Spleen (tissue), 11 donors: Measurements from ENCODE around the gene SLC13A3. TPM values are rescaled to one million over a fixed set of nuclear protein-coding genes. Genes with fewer than 3 reads are reported as not detected.

Experiments used
- DNase-seq: peaks from one replicate; pipeline ENCODE4 v3.0.0-alpha.2; 2020
- H3K27ac ChIP-seq, 8 donors: fragments of 200-600 bp; sonication (generic) in 7 of 8; 1 replicate in 4 of 8; 2 replicates in 4 of 8; pipeline versions ENCODE4 v1.5.0 to v1.8.0; 2016 to 2021; ENCODE audit warnings: inconsistent platforms in 4 of 8, mild to moderate bottlenecking in 4 of 8, moderate library complexity in 1 of 8
- H3K27me3 ChIP-seq, 7 donors: fragments of 200-600 bp; sonication (generic) in 6 of 7; replicated peaks in 1 of 7; 1 replicate in 4 of 7; 2 replicates in 3 of 7; pipeline versions ENCODE4 v1.5.0 to v1.8.0; 2016 to 2021; ENCODE audit warnings: inconsistent platforms in 3 of 7, mild to moderate bottlenecking in 1 of 7
- H3K36me3 ChIP-seq, 6 donors: fragments of 200-600 bp; sonication (generic) in 5 of 6; 1 replicate in 4 of 6; 2 replicates in 2 of 6; pipeline versions ENCODE4 v1.5.0 to v1.8.0; 2016 to 2021; ENCODE audit warnings: inconsistent platforms in 2 of 6
- H3K4me1 ChIP-seq, 6 donors: fragments of 200-600 bp; sonication (generic) in 5 of 6; 1 replicate in 3 of 6; 2 replicates in 3 of 6; pipeline versions ENCODE4 v1.5.0 to v1.8.0; 2016 to 2021; ENCODE audit warnings: inconsistent platforms in 3 of 6
- H3K4me3 ChIP-seq, 8 donors: fragments of 200-600 bp; sonication (generic) in 7 of 8; 1 replicate in 4 of 8; 2 replicates in 4 of 8; pipeline versions ENCODE4 v1.5.0 to v1.8.0; 2016 to 2021; ENCODE audit warnings: inconsistent platforms in 4 of 8, mild to moderate bottlenecking in 4 of 8, moderate library complexity in 2 of 8
- H3K9me3 ChIP-seq, 8 donors: fragments of 200-600 bp; sonication (generic) in 7 of 8; 1 replicate in 4 of 8; 2 replicates in 4 of 8; pipeline versions ENCODE4 v1.5.0 to v1.8.0; 2016 to 2021; ENCODE audit warnings: inconsistent platforms in 4 of 8
- CTCF ChIP-seq, 11 experiments: fragments of 200-600 bp in 7 of 11; fragments of 450-650 bp in 4 of 11; sonication (generic) in 4 of 11; IDR thresholded peaks in 8 of 11; conservative IDR thresholded peaks in 3 of 11; 1 replicate in 7 of 11; 2 replicates in 4 of 11; pipeline versions ENCODE4 v1.4.0 to v1.8.0; 2016 to 2021; ENCODE audit warnings: antibody characterized with exemption in 11 of 11, inconsistent platforms in 4 of 11, mild to moderate bottlenecking in 1 of 11
- POLR2A ChIP-seq, 3 donors: fragments of 450-650 bp; IDR thresholded peaks; one replicate each; pipeline ENCODE4 v1.5.1; 2017; ENCODE audit warnings: antibody characterized with exemption in 3 of 3, mild to moderate bottlenecking in 1 of 3
- POLR2AphosphoS5 ChIP-seq, 3 donors: sonication (generic); formaldehyde crosslinking; IDR thresholded peaks; one replicate each; pipeline ENCODE4 v1.5.1; 2017; ENCODE audit warnings: antibody characterized with exemption in 3 of 3
- WGBS, 5 donors: extraction: QIAGEN DNeasy Blood & Tissue Kit in 3 of 5; methylation state at CpG; one replicate each; pipeline versions ENCODE4 v1.1.5 to v1.1.7; 2013 to 2018; 5-methylcytosine and 5-hydroxymethylcytosine counted together
- intact Hi-C: fragments of 100-400 bp; cut with DNase I; formaldehyde crosslinking; loops from one replicate; pipeline ENCODE4 v1.15.0; 2023; ENCODE audit warnings: low total_unique reads
- polyA plus RNA-seq, 3 donors: library from polyadenylated mRNA; stranded (reverse); fragments of 200-250 nt; gene quantifications; one replicate each; pipeline ENCODE4 v1.2.1, GENCODE V29; 2013
- total RNA-seq, 7 donors: library from RNA; depleted of rRNA in 3 of 7; stranded (reverse); fragments of >200 nt in 3 of 7; fragmentation: NEBNext Ultra II Directional in 4 of 7; extraction: Animal tissue kit (Norgen Biotek cat#: 25700) in 4 of 7; gene quantifications; one replicate each; pipeline versions ENCODE4 v1.1.0 to v1.2.1, GENCODE V29; 2016 to 2021
- donor health status: healthy with polysubstance abuse.
- donor health status: DM: no; HTN: no; CAD: no; lungs with moderate emphysema.
- donor health status: DM: no; HTN: no; CAD: no.
- donor health status: Bipolar disorder and iron deficiency.
- donor health status: healthy.
- donor health status: DM: no; HTN: no; CAD: no.
- donor health status: DM: yes; HTN: yes; CAD: no.

SLC13A3 gene
- total and polyA plus RNA-seq, 10 donors: 0.16 to 1.7 (median 0.44) TPM; not detected in 1

DNA sequence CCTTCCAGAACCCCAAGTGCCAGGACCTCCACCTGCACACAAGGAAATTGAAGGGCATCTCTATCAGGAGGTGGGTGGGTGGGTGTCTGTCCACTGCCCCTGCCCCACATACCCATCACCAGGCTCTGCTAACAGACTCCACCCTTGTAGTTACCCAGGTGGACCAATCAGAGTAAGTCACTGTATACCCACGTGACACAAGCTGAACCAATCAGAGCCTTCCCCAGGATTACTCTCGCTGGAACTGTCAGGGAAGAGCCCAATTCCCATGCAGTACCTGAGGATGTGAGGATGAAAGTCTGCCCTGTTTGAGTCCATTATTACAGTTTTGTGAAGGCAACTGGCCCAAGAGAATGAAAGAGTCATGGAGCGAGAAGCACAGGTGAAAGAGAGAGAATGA is 105.0 kb downstream of the SLC13A3 start:
- intact Hi-C loops: no loop called here
- Histone ChIP-seq H3K4me1 (peaks cover 0 to 42% (median 14%) of the 10 kb centered on the region in 6 donors), H3K4me3 (no peak overlapping the region), H3K36me3 (no peaks in the 10 kb centered on the region), H3K27ac (no peak overlapping the region), H3K9me3 (no peaks in the 10 kb centered on the region), H3K27me3 (peaks cover 0 to 37% (median 5%) of the 10 kb centered on the region in 7 donors)
- DNase-seq: no peak
- TF ChIP-seq POLR2A (IDR thresholded peaks at IDR 0.05) (no peak), CTCF (IDR thresholded peaks at IDR 0.05 in 8 of 11, conservative IDR thresholded peaks at IDR 0.05 in 3 of 11) (no peak), POLR2AphosphoS5 (IDR thresholded peaks at IDR 0.05) (no peak)
- 85 to 96% (median 92%) methylated on average over 3 of the region's 3 CpGs for WGBS, 5 donors

DNA sequence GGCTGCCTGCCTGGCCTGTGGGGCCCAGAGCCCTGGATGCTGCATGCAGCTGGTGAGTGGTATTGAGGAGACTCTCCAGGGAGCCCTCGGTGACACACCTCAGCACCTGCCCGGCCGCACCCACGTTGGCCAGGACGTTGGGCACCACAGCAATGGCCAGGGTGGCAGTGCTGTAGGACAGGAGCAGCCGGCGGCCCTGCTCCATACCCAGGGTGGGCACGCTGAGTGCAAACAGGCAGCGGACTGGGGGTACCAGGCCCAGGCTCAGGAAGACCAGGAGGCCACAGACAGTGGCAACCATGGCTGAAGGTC is 105.5 kb downstream of the SLC13A3 start:
- WGBS, 5 donors: 80 to 95% (median 91%) methylated on average over 4 to 9 of the region's 9 CpGs
- H3K27ac ChIP-seq: no peak overlapping the region
- no peak for DNase-seq
- peaks cover 0 to 38% (median 14%) of the 10 kb centered on the region in 6 donors for H3K4me1 ChIP-seq
- intact Hi-C loops: no loop called here
- no peaks in the 10 kb centered on the region for H3K9me3 ChIP-seq
- no peaks in the 10 kb centered on the region for H3K36me3 ChIP-seq
- no peak for TF ChIP-seq POLR2AphosphoS5 (IDR thresholded peaks at IDR 0.05)
- TF ChIP-seq CTCF (IDR thresholded peaks at IDR 0.05 in 8 of 11, conservative IDR thresholded peaks at IDR 0.05 in 3 of 11): no peak
- no peak for TF ChIP-seq POLR2A (IDR thresholded peaks at IDR 0.05)
- H3K4me3 ChIP-seq: no peak overlapping the region
- peaks cover 0 to 41% (median 5%) of the 10 kb centered on the region in 7 donors for H3K27me3 ChIP-seq

DNA sequence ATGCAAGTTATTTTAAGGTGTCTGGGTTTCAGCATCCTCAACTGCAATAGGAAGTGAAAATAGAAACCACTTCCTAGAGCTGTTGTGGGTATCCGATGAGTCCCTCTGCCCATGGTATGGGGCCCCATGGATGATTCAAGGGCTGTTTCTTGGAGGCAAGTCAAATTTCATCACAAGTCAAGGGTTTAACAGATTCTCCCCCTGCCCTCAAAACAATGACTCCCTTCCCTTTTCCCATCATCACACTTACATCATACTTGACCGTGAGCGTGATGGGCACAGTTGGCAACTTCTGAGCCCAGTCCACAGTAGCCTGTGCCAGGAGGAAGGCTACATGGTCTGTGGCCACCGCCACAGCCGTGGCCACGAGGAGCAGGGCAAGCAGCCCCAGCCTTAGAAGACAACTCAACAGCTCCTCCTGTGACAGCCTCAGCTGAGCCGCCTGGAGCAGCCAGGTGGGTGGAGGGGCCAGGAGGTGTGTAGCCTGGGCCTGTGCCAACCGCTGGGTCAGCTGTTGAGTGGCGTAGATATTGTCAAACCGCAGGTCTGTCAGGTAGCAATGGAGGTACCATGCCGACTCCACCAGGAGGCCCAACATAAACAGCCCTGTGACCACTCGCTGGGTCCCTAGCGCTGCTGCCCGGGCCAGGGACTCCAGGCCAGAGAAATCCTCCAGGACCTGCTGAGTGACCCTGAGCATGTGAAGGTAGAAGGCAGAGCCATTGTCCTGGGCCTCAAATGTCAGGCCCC is 106.0 kb downstream of the SLC13A3 start:
- Histone ChIP-seq H3K9me3 (no peaks in the 10 kb centered on the region), H3K27ac (no peak overlapping the region), H3K27me3 (peaks cover 0 to 41% (median 5%) of the 10 kb centered on the region in 7 donors), H3K4me1 (peaks cover 0 to 32% (median 14%) of the 10 kb centered on the region in 6 donors), H3K4me3 (no peak overlapping the region), H3K36me3 (no peaks in the 10 kb centered on the region)
- DNase-seq: no peak
- 29 to 63% (median 52%) methylated on average over 4 to 14 of the region's 14 CpGs for WGBS, 5 donors
- intact Hi-C loops: no loop called here
- TF ChIP-seq POLR2AphosphoS5 (IDR thresholded peaks at IDR 0.05) (no peak), CTCF (IDR thresholded peaks at IDR 0.05 in 8 of 11, conservative IDR thresholded peaks at IDR 0.05 in 3 of 11) (no peak), POLR2A (IDR thresholded peaks at IDR 0.05) (no peak)

DNA sequence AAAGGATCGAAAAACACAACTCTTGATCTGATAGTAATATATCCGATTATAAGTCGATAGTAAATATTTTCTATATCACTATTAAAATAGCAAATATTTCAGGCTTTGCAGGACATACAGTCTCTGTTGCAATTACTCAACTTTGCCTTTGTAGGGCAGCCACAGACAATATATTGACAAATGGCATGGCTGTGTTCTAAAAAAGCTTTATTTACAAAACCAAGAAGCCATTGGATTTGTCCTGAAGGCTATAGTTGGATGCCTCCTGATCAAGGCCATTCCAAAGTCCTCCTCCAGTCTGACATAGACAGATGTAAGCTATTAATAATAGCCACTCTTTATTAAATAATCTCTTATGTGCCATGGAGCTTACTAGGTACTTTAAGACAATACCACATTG is 106.7 kb downstream of the SLC13A3 start:
- DNase-seq: no peak
- TF ChIP-seq POLR2AphosphoS5 (IDR thresholded peaks at IDR 0.05) (no peak), POLR2A (IDR thresholded peaks at IDR 0.05) (no peak), CTCF (IDR thresholded peaks at IDR 0.05 in 8 of 11, conservative IDR thresholded peaks at IDR 0.05 in 3 of 11) (no peak)
- no peaks in the 10 kb centered on the region for H3K9me3 ChIP-seq
- intact Hi-C loops: no loop called here
- no peaks in the 10 kb centered on the region for H3K36me3 ChIP-seq
- no peak overlapping the region for H3K27ac ChIP-seq
- peaks cover 0 to 44% (median 5%) of the 10 kb centered on the region in 7 donors for H3K27me3 ChIP-seq
- WGBS, 5 donors: 83 to 94% (median 89%) methylated on average over 3 of the region's 3 CpGs
- H3K4me1 ChIP-seq: peaks cover 0 to 26% (median 14%) of the 10 kb centered on the region in 6 donors
- H3K4me3 ChIP-seq: no peak overlapping the region
